Ureter (tissue), 1 donor: ENCODE measurements around the gene PLXNA2. TPM values are rescaled to one million over a fixed set of nuclear protein-coding genes. Genes with fewer than 3 reads are reported as not detected.
A peak's percentile ranks its signal among the peaks of the same experiment; 100 is the strongest.

Experiments used
- DNase-seq: peaks from one replicate; pipeline ENCODE4 v3.0.0-alpha.2; 2020; ENCODE audit warnings: low spot score
- total RNA-seq: library from RNA; stranded (reverse); gene quantifications from one replicate; pipeline ENCODE4 v1.2.4, GENCODE V29; 2023
- donor health status: DM: yes; HTN: yes; CAD: no.

Gene PLXNA2
- total RNA-seq, 1 donor from 2014 or later, result 51.7 TPM

GRCh38 chr1:208268541-208269337, 24.6 kb upstream of the PLXNA2 start:
- no peak for DNase-seq

DNA sequence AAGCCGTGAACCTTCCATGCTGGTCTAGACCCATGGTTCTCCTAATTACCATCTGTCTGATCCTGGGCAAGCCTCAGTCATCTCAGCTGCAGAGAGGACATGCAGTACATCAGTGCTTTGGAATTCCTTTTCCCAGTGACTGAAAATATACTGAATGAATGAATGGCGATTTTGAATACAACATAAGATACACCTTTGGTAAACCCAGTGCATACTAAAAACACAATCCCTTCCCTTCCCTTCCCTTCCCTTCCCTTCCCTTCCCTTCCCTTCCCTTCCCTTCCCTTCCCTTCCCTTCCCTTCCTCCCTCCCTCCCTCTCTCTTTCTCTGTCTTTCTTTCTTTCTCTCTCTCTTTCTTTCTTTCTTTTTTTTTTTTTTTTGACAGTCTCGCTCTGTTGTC, 21.3 kb upstream of the PLXNA2 start:
- no peak for DNase-seq

DNA sequence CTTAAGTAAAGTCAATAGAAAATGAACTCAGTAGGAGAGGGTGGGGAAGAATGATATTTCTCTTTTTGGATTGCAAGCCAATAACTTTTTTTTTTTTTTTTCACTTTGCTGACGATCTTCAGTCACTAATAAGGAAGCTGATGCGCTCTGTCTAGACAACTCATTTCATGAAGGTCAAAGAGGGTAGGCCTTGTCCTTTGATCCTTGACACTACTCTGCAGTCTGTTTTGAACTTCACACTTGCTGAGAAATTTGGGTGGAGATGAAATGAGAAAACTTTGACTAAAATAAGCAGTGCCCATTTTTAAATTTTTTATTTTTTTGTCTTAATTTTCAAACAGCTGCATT, 20.9 kb upstream of the PLXNA2 start:
- no peak for DNase-seq

- DNase-seq, result no peak
Observed at GRCh38 chr1:208264469-208265121, 20.4 kb upstream of the PLXNA2 start.

GRCh38 chr1:208261874-208262273, 17.7 kb upstream of the PLXNA2 start:
- DNase-seq, result no peak

- no peak for DNase-seq
Observed at GRCh38 chr1:208258277-208258676, 14.1 kb upstream of the PLXNA2 start.

- DNase-seq, result no peak
Observed at GRCh38 chr1:208257351-208257750, 13.2 kb upstream of the PLXNA2 start.

GRCh38 chr1:208256556-208256955, 12.4 kb upstream of the PLXNA2 start:
- no peak for DNase-seq

DNA sequence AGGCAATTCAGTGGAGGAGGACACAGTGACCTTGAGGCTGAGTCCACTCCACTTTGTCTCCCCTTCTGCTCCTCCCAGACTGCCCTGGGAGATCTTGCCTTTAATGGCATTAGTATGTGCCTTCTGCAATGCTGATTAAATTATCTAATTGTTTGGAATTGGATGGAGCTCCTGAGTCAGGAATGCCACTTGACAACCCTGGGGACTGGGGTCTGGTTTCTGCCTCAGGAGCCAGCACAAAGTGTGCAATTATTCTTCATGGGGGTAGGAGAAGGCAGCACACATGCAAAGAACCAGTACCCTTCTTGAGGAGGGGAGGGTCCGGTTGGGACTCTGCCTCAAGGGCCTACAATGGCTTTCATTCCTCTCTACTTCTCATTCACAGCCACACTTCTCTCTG, 11.9 kb upstream of the PLXNA2 start:
- no peak for DNase-seq

DNA sequence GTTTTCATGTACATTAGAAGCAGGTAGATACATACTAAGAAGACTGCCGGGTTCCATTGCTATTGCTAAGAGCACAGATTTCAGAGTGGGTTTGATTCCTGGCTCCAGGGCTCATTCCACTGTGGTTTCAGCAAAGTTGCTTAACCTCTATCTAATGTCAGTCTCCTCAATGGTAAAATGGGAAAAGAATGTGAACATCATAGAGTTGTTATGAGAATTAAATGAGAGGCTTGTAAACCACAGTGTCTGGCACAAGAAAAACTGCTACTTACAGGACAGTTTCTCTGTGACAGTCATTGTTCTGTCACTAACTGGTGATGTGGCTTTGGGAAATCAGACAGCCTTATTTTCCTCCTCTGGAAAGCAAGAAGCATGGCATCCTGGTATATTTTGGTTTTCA, 10.7 kb upstream of the PLXNA2 start:
- DNase-seq, result no peak

- DNase-seq, result no peak
Observed at GRCh38 chr1:208254376-208254775, 10.2 kb upstream of the PLXNA2 start.

- DNase-seq, result no peak
Observed at GRCh38 chr1:208252836-208253576, 8.8 kb upstream of the PLXNA2 start.

GRCh38 chr1:208251911-208252835, 8.0 kb upstream of the PLXNA2 start:
- no peak for DNase-seq

- no peak for DNase-seq
Observed at GRCh38 chr1:208251015-208251414, 6.8 kb upstream of the PLXNA2 start.

DNA sequence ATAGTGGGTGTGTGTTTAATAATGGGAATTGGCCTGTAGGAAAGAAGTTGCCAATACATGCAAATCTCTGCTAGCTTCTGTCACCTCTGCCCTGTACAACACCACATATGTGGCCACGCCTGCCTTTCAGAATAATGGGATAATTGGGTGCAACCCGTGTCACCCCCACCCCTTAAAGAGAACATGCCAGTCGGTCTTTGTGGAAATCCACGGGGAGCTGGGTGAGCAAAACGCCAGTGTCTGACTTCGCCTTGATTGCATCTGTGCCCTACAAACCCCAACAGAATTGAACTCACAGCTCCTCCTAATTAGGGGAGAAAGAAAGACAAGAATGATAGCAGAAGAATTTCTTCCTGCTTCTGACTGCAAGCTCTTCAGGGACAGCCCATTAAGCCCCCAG, 6.4 kb upstream of the PLXNA2 start:
- DNase-seq, result no peak

GRCh38 chr1:208248991-208249696, 5.0 kb upstream of the PLXNA2 start:
- no peak for DNase-seq

GRCh38 chr1:208248307-208248801, 4.2 kb upstream of the PLXNA2 start:
- DNase-seq, result no peak

- DNase-seq, result no peak
Observed at GRCh38 chr1:208247696-208248095, 3.5 kb upstream of the PLXNA2 start.

GRCh38 chr1:208245185-208245705, 1.1 kb upstream of the PLXNA2 start:
- peak; percentile 93 for DNase-seq

DNA sequence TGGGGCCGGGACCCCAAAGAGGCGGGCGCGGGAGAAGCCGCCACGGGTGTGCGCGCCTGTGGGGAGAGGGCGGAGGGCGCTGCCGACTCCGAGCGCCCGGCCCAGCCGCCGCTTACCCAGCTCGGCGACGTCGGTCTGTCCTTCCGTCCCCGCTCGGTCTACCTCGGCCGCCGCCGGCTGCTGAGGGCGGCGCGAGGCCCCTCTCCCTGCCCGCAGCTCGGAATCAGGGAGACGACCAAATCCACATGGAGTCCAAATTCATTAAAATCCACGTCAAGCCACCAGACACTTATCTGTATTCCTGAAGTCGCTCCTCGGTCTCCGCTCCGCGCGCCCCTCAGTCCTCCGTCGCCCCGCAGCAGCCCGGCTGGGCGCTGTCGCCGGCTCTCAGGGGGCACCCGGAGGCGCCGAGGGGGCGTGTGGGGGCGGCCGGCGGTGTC, 637 bp downstream of the PLXNA2 start:
- DNase-seq, result no peak
